Measurements from ENCODE around the gene GOLGB1. TPM values are rescaled to one million over a fixed set of nuclear protein-coding genes. Genes with fewer than 3 reads are reported as not detected.

Gene GOLGB1
- total RNA-seq, 1 experiment from 2014 or later = 31.5 TPM

DNA sequence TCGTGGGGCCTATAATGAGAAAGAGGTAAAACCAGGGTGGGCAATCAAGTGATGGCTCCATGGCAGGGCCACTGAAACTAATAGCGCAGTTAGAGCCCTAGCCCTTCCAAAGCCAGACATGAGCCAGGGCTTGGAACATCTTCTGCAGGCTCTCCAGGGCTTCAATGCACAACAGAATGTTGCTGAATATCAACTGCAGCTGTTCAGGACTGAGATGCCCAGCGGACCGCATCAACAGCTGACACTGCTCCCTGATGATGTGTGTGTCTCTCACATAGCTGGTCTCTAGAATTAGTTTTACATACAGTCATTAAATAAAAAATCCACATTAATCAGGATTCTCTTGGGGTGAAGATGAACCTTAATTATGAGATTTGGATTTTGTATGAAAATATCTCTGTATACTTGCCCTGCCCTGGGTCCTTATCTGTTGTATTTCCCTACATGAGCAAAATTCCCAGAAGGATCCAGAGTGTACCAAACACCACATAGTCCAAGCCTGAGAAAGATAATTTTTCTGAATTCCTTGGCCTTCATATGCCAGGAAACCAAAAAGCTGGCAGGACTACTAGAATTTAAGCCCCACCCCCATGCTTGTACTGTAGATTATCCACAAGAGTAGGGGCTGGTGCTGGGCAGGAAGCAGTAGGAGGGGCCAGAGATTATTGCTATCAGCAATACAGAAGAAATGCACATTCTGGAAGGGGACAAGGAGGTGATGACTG, 7.7 kb upstream of the GOLGB1 start:
- ChIA-PET CTCF (no interaction called here), POLR2A (no interaction called here)
- Histone ChIP-seq H3K4me3 (ENCODE audit: low read depth, low read length) (no peak overlapping the region), H3K27me3 (replicated peaks; ENCODE audit: control insufficient read depth, insufficient read depth, low read length) (no peaks in the 10 kb centered on the region), H3K4me1 (no peaks in the 10 kb centered on the region), H3K36me3 (ENCODE audit: control insufficient read depth, insufficient read depth, low read length) (no peaks in the 10 kb centered on the region), H3K9me3 (no peaks in the 10 kb centered on the region)
- BruUV-seq (replicated peaks) = no TSS peak
- no peaks in the 10 kb centered on the region for H3K27me3 Mint-ChIP-seq (ENCODE audit: insufficient read depth, unreplicated experiment)
- no peak overlapping the region for H3K4me3 Mint-ChIP-seq (ENCODE audit: unreplicated experiment)
- no peaks in the 10 kb centered on the region for H3K36me3 Mint-ChIP-seq (ENCODE audit: insufficient read depth, unreplicated experiment)
- TF ChIP-seq CTCF (IDR thresholded peaks at IDR 0.05; ENCODE audit: insufficient read depth in 1 of 2, low read depth in 1 of 2, low read length in 1 of 2, severe bottlenecking in 1 of 2, unreplicated experiment in 1 of 2) = no peak
- no peaks in the 10 kb centered on the region for H3K9me3 Mint-ChIP-seq (ENCODE audit: unreplicated experiment)
- H3K4me1 Mint-ChIP-seq (ENCODE audit: low read depth, unreplicated experiment) = peaks cover 4% of the 10 kb centered on the region
- no peak for DNase-seq
- intact Hi-C loops (cut with micrococcal nuclease; ENCODE audit: unreplicated experiment) = no loop called here
- no peak overlapping the region for H3K27ac Mint-ChIP-seq (ENCODE audit: unreplicated experiment)

DNA sequence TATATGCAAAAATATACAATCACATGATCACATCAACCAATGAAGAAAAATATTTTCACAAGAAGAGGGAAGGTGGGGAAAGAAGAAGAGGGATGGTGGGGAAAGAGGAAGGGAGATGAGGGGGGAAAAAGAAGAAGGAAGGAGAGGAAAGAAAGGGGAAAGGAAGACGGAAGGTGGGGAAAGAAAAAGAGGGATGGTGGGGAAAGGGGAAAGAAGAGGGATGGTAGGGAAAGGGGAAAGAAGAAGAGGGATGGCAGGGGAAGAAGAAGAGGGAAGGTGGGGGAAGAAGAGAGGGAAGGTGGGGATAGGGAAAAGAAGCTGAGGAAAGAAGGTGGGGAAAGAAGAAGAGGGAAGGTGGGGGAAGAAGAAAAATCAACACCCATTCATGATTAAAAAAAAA, 3.2 kb upstream of the GOLGB1 start:
- Mint-ChIP-seq H3K27me3 (ENCODE audit: insufficient read depth, unreplicated experiment) (no peaks in the 10 kb centered on the region), H3K36me3 (ENCODE audit: insufficient read depth, unreplicated experiment) (no peaks in the 10 kb centered on the region), H3K27ac (ENCODE audit: unreplicated experiment) (no peak overlapping the region), H3K4me1 (ENCODE audit: low read depth, unreplicated experiment) (peaks cover 14% of the 10 kb centered on the region), H3K4me3 (ENCODE audit: unreplicated experiment) (no peak overlapping the region), H3K9me3 (ENCODE audit: unreplicated experiment) (no peaks in the 10 kb centered on the region)
- no peak for DNase-seq
- no TSS peak for BruUV-seq (replicated peaks)
- no peak overlapping the region for H3K4me3 ChIP-seq (ENCODE audit: low read depth, low read length)
- intact Hi-C loops (cut with micrococcal nuclease; ENCODE audit: unreplicated experiment) = no loop called here
- TF ChIP-seq CTCF (IDR thresholded peaks at IDR 0.05; ENCODE audit: insufficient read depth in 1 of 2, low read depth in 1 of 2, low read length in 1 of 2, severe bottlenecking in 1 of 2, unreplicated experiment in 1 of 2) = no peak
- H3K27me3 ChIP-seq (replicated peaks; ENCODE audit: control insufficient read depth, insufficient read depth, low read length) = no peaks in the 10 kb centered on the region
- POLR2A ChIA-PET = no interaction called here
- H3K4me1 ChIP-seq = 0 out of 2 replicates have a peak, but pooled peaks cover 5% of the 10 kb centered on the region
- no peaks in the 10 kb centered on the region for H3K9me3 ChIP-seq
- H3K36me3 ChIP-seq (ENCODE audit: control insufficient read depth, insufficient read depth, low read length) = no peaks in the 10 kb centered on the region
- CTCF ChIA-PET = no interaction called here

GRCh38 chr3:121752261-121752660, 2.7 kb upstream of the GOLGB1 start:
- H3K27me3 Mint-ChIP-seq (ENCODE audit: insufficient read depth, unreplicated experiment) = no peaks in the 10 kb centered on the region
- Histone ChIP-seq H3K36me3 (ENCODE audit: control insufficient read depth, insufficient read depth, low read length) (no peaks in the 10 kb centered on the region), H3K27me3 (replicated peaks; ENCODE audit: control insufficient read depth, insufficient read depth, low read length) (no peaks in the 10 kb centered on the region), H3K4me3 (ENCODE audit: low read depth, low read length) (no peak overlapping the region), H3K9me3 (no peaks in the 10 kb centered on the region), H3K4me1 (0 out of 2 replicates have a peak, but pooled peaks cover 8% of the 10 kb centered on the region)
- intact Hi-C loops (cut with micrococcal nuclease; ENCODE audit: unreplicated experiment) = no loop called here
- ChIA-PET POLR2A (no interaction called here), CTCF (no interaction called here)
- TF ChIP-seq CTCF (IDR thresholded peaks at IDR 0.05; ENCODE audit: insufficient read depth in 1 of 2, low read depth in 1 of 2, low read length in 1 of 2, severe bottlenecking in 1 of 2, unreplicated experiment in 1 of 2) = no peak
- DNase-seq = no peak
- H3K36me3 Mint-ChIP-seq (ENCODE audit: insufficient read depth, unreplicated experiment) = no peaks in the 10 kb centered on the region
- H3K9me3 Mint-ChIP-seq (ENCODE audit: unreplicated experiment) = no peaks in the 10 kb centered on the region
- peaks cover 14% of the 10 kb centered on the region for H3K4me1 Mint-ChIP-seq (ENCODE audit: low read depth, unreplicated experiment)
- no peak overlapping the region for H3K27ac Mint-ChIP-seq (ENCODE audit: unreplicated experiment)
- BruUV-seq (replicated peaks) = no TSS peak
- no peak overlapping the region for H3K4me3 Mint-ChIP-seq (ENCODE audit: unreplicated experiment)
